Keratinocyte (primary cell): Measurements from ENCODE around the gene GIT2.

Experiments used
- EZH2 ChIP-seq: IDR thresholded peaks from one replicate; pipeline ENCODE4 v1.6.1; 2012; ENCODE audit warnings: inconsistent platforms, mild to moderate bottlenecking, low read length, moderate library complexity
- TF ChIP-seq, protein P1 (sequence below), 3 experiments: IDR thresholded peaks in 1 of 3; conservative IDR thresholded peaks in 1 of 3; optimal IDR thresholded peaks in 1 of 3; 2 replicates in 2 of 3; 3 replicates in 1 of 3; pipeline versions ENCODE3 to v1.5.1; 2011; ENCODE audit warnings: low read length in 3 of 3, mild to moderate bottlenecking in 3 of 3, moderate library complexity in 2 of 3, control low read depth in 1 of 3, inconsistent platforms in 1 of 3; ENCODE audit not compliant: insufficient read depth in 2 of 3; ENCODE audit errors: extremely low read depth in 1 of 3

DNA sequence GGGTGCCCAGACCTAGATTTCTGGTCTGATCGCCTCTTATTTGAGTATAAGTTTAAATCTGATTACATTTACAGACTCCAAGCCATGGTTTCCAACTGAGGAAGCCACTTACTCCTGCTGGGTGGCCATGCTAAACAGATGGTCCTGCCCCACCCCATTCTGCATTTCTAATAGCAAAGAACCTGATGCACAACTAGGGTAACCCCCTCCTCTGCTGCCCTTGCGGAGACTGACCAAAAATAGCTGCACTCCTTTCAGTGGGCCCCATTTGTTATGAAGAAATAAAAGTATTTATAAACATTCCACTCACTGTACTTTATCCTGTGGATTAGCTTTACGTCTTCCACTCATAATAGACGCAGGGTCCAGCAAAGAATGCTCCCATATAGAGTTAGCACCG, 6.8 kb downstream of the GIT2 start:
- TF ChIP-seq, protein P1, sequence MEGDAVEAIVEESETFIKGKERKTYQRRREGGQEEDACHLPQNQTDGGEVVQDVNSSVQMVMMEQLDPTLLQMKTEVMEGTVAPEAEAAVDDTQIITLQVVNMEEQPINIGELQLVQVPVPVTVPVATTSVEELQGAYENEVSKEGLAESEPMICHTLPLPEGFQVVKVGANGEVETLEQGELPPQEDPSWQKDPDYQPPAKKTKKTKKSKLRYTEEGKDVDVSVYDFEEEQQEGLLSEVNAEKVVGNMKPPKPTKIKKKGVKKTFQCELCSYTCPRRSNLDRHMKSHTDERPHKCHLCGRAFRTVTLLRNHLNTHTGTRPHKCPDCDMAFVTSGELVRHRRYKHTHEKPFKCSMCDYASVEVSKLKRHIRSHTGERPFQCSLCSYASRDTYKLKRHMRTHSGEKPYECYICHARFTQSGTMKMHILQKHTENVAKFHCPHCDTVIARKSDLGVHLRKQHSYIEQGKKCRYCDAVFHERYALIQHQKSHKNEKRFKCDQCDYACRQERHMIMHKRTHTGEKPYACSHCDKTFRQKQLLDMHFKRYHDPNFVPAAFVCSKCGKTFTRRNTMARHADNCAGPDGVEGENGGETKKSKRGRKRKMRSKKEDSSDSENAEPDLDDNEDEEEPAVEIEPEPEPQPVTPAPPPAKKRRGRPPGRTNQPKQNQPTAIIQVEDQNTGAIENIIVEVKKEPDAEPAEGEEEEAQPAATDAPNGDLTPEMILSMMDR (optimal IDR thresholded peaks at IDR 0.05 in 1 of 3, IDR thresholded peaks at IDR 0.05 in 1 of 3, conservative IDR thresholded peaks at IDR 0.05 in 1 of 3; ENCODE audit: extremely low read depth in 1 of 3, insufficient read depth in 2 of 3, low read length in 3 of 3), result no peak
- no peak for TF ChIP-seq EZH2
